ENCODE data around the gene CHSY3.

Gene CHSY3
- total RNA-seq: 0 reads per million in 4 donors

DNA sequence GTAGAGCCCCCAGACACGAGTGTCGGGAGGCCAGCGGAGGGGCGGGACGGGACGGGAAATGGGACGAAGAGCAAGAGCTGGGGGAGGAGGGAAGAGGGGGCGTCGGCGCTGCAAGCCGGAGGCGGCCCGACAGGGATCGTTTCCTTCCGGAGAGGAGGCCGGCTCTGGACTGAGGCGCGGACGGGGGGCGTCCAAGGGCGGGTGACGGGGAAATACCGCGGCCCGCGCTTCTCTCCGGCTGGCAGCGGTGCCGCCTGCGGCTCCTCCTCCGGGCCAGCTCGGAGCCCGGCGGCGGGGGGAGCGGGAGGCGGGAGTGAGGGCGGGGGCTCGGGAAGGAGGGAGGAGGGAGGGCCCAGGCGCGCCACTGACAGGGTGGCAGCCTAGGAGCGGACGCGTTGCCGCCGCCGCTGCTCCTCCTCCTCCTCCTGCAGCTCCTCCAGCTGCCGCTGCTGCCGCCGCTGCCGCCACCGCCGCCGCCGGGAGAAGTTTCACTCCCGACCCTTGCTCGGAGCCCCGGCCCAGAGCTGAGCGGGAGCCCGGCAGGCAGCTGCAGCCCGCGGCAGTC is at the start of gene CHSY3:
TSS of gene CHSY3 (plus strand) at position 364 of the 565 bp plus-strand sequence.
- DNase-seq: peak in 2 of 5 donors; percentile 9 to 53

DNA sequence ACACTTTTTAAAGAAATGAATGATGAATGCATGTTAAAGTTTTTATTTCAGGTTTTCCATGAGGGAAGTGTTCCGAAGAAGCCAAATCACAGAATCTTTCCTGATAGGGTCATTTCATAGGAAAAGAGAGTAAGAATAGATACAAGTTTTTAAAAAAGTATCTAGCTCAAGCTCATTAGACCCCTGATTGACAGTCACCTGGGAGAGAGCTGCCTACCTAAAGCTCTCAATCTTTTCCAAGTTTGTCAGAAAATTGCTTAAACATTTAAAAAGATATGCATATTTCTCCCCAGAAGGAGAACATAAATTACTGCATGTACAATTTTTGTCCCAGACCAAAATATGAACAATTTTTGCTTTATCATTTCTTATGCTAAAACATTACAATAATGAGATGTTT is 47.9 kb upstream of the CHSY3 start:
- no peak for DNase-seq

DNA sequence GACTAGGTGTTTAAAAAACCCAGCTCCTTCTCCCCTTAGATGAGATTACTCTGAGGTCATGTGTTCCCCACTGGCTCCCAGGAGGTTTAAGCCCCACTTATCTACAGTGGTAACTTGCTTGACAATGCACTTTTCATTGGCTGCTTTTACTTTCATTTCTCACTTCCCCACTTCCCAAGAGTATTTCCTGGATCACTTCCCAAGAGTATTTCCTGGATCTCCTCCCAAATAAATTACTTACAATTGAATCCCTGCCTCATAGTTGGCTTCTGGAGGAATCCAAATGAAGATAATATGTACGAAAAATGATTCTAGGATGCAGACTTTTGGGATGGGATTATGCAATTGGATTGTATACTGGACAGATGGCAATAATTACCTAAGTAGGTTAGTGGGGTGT is 47.1 kb upstream of the CHSY3 start:
- DNase-seq: no peak

DNA sequence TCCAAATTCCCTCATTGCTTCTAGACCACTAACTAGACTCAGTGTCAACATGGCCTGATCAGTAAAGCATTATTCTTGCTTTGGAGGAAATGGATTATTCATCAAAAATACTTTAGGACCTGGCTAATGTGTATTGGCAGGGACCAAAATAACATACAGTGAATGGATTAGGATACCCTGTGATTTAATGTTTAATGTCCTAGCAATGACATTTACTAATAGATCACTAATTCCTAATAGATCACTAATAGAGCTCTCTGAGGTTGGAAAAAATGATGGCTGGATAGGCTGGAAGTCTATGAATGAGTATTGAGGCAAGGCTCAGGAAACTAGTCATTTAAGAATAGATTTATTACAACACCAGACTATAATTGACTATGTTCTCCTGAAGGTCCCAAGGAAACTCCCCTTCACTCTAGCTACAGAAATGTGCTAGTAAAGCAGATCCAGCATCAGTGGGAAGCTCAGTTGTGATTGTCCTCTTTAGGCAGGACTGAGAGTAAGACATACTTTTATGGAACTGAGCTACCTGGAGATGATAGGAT is 46.1 kb upstream of the CHSY3 start:
- no peak for DNase-seq

DNA sequence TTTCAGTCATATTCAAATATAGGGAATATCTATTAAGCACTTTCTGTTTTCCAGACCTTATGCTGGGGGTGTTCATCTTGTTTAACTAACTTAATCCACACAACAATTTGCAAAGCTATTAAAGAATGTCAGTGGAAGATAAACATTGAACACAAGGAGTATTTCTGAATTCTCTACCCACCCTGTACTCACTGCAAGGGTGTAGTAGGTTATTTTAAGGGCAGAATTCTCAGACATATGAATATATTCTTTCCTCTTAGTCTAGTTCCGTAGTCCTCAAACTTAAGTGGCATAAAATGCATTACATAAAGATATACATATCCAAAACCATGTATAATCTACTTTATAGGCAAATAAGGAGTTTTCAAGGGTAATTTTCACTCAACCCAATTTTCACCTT is 19.9 kb upstream of the CHSY3 start:
- DNase-seq: no peak

DNA sequence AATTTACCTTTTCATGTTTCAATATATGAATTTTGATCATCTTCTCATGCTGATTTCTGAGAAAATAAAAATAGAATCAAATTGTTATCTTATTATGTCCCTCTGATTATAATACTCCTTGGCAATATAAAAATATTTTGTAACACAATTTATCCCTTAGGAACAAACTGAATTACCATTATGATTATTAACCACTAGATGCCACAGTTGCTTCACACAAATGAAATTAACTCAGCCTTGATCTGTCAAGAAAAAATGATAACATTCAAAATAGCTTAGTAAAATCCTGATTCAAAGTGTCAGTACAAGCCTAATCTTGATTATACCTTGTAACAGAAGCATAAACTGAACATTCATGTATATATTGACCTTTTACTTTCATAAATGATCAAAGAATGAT is 4.8 kb upstream of the CHSY3 start:
- DNase-seq: no peak

DNA sequence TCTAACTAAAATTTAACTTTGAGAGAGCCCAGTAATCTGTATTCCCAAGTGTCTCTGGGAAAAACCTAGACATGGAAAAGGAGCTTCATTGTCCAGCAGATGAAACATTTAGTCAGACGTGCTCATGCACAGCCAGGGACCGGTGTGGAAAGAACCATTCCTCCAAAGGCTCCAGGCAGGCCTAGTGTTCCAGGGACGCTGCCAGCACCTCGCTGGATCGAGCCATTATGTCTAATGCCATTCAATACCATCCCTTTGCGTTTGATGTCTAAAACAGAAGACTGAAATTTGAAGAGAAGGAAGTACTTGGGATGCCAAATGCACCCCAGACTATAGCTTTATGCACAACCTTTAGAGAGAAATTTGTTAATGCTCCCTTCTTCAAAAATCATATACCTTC is 1.4 kb upstream of the CHSY3 start:
- no peak for DNase-seq

DNA sequence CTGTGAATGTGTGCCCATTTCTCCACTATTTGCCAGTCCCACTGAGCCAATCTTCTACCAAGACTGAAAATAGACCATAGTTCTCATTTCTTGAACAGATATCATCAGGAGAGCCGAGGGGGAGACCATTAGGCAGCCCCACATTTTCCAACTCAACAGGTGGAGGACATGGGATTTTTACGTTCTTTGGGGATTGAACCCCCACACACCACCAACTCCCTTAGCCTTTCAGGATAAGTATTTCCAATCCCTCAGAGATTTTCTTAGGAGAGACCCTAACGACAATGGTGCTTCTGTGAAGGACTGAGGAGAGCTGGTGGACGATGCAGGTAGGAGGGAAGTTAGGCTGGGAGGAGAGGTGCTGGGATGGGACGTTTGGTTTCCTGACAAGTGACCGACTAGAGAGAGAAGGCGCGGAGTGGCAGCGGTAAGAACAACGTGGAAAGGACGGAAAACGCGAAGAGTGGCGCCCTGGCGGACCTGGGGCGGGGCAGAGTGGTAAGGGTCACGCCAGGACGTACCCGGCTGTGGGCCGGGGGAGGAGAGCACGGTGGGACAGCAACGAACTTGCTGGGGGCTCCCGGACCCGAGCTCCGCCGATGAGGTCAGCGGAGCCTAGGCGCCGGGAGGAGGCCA is 681 bp upstream of the CHSY3 start:
- no peak for DNase-seq

DNA sequence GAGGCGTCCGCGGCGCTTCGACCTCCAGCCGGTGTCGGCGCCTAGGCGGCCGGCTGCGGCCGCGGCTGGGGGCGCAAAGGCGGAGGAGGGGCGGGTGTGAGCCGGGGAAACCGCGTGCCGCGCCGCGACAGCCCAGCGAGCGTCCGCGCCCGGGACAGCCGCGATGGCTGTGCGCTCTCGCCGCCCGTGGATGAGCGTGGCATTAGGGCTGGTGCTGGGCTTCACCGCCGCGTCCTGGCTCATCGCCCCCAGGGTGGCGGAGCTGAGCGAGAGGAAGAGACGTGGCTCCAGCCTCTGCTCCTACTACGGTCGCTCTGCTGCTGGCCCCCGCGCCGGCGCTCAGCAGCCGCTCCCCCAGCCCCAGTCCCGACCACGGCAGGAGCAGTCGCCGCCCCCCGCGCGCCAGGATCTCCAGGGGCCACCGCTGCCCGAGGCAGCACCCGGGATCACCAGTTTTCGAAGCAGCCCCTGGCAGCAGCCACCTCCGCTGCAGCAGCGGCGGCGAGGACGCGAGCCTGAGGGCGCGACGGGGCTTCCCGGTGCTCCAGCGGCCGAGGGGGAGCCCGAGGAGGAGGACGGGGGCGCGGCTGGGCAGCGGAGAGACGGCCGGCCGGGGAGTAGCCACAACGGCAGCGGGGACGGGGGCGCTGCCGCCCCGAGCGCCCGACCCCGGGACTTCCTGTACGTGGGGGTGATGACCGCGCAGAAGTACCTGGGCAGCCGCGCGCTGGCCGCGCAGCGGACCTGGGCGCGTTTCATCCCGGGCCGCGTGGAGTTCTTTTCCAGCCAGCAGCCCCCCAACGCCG is 605 bp downstream of the CHSY3 start:
- no peak for DNase-seq

DNA sequence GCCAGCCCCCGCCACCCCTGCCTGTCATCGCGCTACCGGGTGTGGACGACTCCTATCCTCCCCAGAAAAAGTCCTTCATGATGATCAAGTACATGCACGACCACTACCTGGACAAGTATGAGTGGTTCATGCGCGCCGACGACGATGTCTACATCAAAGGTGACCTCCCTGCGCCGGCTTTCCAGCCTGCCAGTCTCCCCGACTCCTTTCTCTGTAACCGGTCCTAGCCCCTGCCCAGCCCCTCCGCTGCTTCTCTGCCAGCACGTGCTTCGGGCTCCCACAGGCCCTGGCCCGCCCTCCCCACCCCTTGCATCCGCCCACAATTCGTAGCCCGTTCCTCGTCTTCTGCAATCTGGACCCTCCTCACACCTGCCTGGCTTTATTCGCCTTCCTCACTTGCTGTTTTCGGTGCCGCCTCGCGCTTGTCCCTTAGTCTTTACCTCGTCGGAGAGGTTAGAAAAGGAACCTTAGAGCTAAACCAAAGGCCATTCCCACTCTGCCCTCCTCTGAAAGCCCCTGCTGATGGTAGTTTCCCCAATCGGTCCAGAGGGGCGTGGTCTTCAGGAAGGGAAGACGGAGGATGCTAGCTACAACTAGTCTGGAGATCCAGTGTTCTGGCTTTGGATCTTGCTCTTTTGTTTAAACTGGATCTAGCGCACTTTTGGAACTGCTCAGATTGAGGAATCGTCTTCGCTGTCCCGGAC is 1.4 kb downstream of the CHSY3 start:
- DNase-seq: no peak

DNA sequence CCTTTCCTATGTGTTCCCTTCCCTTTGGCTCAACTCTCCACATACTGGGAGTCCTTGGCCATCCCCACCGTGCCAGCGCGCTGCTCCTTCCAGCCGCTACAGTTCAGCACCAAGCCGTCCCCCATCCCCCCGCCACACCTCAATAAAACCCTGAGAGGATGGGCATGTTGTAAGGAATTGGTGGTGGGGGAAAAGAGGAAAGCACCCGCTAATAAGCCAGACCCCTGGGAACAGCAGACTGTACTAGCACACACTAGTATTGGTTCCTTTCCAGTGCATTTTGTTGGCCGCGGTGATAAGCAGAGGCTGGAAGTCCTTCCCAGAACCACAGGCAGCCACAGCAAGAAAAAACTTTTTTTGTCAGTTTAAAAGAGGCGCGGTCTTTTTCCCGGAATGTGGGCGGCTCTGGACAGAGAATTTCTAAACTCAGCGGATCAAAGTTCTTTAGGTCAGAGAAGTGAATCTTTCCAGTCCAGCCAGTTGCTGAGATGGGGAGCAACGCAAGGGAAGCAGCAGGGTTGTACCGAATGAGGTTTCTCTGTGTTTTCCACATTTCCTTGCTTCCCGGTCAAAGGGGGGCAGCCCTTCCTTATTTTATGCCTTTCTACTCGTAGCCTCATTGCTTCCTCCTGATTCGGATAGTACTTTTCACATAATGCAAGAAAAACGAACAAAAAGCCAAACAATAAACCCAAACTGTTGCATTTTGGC is 2.1 kb downstream of the CHSY3 start:
- no peak for DNase-seq

DNA sequence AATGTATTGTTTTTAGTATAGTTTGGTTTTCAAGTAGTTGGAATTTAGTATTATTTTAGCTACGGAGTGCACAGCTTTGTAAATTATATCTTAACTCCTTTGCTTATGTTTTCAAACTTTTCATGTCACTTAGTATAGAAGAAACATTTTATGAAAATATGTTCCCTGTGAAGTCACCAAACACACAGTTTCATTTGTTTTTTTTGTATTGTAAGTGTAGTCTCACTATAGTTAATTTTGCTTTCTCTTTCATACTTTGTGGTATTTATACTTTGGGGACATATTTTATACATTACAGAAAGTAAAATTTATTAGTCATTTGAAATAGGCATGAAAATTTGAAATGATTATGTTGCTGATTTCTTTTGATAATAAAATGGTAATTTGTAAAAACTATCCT is 5.0 kb downstream of the CHSY3 start:
- no peak for DNase-seq

DNA sequence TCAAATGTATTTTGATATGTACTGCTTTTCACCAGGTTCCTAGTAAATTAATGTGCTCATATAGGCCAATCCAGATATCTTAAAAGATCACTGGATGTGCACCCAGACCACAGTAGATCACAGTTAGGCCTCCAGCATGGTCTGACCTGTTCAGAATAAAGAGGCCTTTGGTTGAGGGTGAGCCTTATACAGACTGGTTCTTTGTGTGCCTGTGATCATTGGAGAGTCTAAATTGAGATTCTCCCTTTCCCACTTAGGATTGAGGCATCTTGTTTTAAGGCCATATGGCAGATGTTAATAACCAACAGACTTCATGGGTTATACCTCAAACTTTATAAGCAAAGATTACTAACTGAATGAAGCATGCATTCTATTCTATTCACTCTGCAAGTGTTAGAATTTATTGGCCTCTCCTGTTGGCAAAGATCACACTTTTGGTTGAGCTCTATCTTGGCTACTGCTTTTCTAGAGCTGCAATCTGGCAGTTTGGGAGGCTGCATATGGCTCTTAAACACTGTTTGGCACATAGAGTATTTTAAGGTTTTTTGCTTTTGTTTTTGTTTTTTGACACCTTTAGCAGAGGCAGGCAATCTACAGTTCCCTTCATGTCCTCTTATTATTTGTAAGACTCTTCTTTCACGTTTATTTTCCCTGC is 8.5 kb downstream of the CHSY3 start:
- DNase-seq: no peak

DNA sequence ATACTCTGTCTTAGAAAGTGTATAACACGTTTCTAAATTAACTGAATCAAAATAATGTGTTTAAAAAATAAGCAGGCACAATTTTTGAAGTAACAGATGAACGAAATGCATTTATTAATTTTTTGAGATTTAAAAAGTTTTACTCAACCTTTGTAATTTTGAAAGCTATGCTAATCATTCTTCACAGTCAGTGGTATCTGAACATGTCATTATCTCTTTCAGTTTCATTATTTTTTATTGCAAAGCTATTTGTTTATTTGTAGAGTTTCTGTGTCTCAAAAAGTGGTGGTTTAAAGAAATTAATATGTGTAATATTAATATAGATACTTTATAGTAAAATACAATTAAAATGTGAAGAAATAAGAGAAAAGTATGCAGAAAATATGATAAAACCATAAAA is 11.2 kb downstream of the CHSY3 start:
- no peak for DNase-seq

DNA sequence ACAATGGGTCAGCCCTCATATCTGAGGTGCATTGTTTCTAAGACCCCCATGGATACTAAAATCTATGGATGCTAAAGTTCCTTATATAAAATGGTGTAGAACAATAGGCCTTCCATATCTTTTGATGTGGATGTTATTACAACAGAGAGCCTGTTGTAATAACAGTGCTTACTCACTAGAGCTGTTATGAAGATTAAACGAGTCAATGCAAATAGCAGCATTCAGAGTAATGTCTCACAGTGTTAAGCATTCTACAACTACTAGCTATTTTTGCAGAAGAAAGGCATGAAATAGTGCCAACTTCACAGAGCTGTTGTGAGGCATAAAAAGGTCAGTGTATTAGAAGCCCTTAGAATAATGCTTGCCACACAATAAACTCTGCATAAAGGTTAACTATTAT is 13.0 kb downstream of the CHSY3 start:
- no peak for DNase-seq

DNA sequence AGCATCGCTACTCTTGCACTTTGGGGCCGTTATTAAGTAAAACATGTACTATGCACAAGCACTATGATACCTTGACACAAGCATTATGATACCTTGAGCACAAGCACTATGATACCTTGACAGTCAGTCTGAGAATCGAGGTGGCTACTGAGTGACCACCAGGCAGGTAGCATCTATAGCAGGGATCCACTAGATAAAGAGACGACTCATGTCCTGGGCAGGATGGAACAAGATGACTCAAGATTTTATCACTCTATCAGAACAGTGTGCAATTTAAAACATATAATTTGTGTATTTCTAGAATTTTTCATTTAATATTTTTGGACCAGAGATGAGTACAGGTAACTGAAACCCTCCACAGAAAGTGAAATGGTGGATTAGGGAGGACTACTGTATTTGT is 16.9 kb downstream of the CHSY3 start:
- DNase-seq: no peak

DNA sequence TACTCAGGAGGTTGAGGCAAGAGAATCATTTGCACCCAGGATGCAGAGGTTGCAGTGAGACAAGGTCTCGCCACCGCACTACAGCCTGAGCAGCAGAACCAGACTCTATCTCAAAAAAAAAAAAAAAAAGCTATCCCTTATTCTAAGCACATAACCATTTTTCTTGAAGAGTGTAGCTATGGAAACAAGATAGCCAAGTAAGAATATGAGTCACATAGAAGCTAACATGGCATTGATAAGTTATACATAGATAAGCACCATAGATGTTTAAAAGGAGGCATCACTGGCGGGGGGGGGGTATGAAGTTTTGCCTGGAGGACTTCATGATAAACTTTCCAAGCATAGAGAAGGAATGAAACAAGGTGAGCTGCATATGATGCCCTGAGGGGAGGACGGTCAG is 26.0 kb downstream of the CHSY3 start:
- DNase-seq: no peak

DNA sequence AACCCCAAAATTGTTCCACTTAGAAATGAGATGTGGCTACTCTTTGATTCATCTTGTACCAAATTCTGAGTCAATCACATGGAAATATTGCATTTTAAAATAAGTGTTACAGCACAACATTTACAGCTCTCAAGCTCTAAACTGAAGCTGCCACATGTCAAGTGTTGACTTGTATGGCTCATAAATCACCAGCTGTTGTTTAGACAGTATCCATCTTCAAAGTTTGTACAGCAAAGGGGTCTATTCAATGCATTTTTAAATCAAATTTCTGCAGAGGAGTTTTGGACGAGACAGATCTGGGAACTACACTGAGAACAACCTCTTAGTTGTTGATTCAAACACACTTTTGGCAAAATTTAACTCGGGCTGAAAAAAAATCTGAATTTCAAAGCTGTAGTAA is 31.4 kb downstream of the CHSY3 start:
- no peak for DNase-seq

DNA sequence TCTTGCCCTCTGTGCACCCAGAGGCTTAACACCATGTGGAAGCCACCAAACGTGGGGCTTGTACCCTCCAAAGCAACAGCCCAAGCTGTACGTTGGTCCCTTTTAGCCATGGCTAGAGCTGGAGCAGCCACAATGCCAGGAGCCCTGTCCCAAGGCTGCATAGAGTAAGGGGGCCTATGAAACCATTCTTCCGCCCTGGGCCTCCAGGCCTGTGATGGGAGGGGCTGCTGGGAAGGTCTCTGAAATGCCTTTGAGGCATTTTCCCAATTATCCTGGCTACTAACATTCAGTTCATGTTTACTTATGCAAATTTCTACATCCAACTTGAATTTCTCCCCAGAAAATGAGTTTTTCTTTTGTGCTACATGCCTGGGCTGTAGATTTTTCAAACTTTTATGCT is 33.8 kb downstream of the CHSY3 start:
- no peak for DNase-seq

DNA sequence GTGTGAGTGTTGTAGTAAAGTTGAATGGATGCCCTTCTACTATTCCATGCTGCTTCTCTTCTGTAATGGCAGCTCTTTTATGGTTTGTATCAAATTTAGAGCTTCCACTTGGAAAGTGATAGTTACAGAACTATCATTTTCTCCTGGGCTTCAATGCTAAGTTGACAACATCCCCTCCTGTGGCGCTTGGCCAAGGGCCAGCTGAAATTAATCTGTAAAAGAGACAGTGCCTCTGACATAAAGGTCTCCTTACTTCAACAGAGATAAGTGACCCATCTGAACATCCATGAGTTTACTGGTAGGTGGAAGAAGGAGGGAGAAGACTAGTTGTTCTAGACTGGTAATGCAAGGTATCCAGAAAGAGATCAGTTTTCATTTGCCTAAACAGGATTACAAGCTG is 39.7 kb downstream of the CHSY3 start:
- no peak for DNase-seq

DNA sequence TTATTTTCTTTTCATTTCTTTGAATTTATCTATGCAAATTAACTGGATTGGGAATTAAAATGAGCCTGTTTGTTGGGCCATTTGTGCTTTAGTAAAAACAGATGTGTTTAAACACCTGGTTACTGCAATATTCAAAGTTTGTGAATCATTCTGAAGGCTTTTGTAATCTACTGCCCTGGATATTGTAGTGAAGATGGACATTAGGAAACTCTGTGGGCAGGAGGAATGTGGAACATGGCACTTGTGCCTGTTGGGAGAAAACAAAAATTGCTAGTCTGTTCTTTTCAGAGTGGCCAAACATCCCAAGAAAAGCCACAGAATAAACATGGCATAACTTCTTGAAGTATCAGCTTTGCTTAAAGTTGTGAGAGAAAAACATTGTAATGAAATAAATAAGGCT is 40.8 kb downstream of the CHSY3 start:
- no peak for DNase-seq

DNA sequence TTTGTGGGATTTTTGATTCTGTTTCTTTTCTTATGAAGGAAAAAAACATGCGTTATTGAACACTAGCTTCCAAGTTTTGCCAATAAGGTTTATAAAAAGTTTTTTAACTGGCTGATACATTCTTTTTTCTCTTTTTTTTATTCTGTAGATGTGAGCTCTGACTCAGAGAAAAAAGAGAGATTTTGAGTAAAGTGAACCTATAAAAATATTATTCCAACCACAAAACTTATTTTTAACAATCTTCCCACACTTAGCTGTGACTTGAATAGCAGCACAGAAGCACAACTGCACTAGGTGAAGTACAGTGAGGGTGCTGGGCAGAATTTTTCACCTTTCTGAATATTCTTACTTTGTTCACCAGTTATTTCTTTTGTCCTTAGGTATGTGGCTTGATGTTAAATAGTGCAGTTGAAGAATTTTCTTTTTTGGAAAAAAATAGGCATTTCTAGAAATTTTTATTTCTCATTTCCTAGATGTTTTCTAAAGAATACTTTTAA is 41.6 kb downstream of the CHSY3 start:
- no peak for DNase-seq

Measured in T-helper 1 cell (primary cell).